Activated CD4-positive, alpha-beta T cell treated with anti-CD3 and anti-CD28 coated beads, Interleukin-10, Interleukin-2, amounts not matched to agents 100 ng/mL and 50 ng/mL, durations not matched to agents 16 hours and 8 hours (primary cell): ENCODE measurements around the gene PCSK2.

Experiments used
- DNase-seq: peaks from one replicate; pipeline ENCODE4 v3.0.0-alpha.2; 2020

Gene PCSK2

DNA sequence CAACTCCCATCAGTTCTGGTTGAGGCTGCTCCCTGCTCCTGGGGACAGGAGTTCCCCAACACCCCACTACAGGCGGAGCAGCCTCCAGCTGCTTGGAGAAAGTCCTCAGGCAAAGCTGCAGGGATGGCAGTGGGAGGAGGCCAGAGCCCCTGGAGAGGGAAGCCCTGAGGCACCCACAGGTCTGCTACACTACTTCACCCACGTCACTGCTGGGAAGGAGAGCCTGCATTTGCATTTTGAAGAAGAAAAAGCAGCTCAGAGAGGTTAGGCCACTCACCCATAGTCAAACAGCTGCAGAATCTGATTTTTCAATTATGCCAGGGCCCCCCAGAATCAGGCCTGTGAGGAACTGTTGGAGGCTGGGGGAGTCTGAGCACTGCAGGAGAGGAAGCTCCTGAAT is 287.1 kb downstream of the PCSK2 start:
- no peak for DNase-seq

DNA sequence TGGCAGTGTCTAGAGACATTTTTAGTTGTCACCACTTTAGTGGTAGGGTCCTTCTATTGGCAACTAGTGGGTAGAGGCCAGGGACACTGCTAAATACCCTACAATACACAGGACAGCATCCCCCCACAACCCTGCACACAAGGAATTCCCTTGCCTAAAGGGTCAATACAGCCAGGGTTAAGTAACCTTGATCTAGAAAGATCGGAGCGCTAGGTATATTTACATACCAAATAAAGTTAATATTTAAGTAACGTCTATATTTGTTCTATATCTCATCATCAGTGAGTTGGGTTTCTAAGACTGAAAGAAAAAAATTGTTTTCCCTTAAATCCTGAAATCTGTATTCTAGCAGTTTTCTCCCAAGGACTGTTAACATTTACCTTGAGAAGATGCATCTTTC is 288.2 kb downstream of the PCSK2 start:
- no peak for DNase-seq

GRCh38 chr20:17518339-17519052 is 291.7 kb downstream of the PCSK2 start:
- DNase-seq: no peak

DNA sequence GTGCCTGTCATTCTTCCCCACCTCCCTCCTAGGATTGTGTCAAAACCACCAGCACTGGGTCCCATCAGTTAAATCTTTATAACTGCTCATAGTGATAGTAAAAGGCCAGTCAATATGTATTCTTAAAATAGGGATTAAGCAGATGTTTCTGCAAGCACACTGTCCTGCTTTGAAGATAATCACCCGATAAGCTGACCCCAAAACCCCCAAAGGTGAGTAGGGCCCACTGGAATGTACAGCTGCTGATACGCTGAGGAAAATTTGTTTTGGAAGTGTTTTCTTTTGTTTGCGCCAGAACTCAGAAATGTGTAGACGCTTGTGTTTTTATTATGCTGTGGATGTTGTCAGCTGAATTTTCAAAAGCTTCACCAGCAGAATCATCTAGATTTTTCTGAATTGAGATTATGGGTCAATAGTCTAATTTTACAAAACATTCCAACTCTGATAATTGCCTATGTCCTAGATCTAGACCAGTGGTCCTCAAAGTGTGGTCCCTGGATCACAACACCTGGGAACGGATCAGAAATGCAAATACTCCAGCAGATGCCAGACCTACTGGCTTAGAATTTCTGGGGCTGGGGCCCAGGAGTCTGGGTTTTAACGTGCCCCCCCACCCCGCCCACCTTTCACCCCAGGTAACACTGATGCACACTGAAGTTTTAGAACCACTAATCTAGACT is 292.9 kb downstream of the PCSK2 start:
- DNase-seq: no peak

GRCh38 chr20:17520583-17520982 is 293.7 kb downstream of the PCSK2 start:
- no peak for DNase-seq

DNA sequence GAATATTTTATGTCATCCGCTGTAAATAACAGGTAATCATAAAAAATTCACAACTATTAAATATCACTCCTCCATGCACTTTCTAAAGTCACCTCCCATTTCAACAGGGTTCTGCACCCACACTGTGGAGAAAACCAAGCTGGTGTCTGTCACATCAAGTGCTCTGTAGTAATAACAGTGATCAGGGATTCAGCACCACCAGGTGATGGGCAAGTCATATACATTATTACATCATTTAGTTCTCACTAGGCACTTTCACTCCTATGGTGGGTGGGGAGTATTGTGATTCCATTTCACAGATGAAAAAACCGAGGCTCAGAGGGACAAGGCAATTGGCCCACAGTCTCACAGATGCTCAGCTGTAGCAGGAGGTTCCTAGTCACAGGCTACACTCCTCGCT is 295.7 kb downstream of the PCSK2 start:
- DNase-seq: no peak

DNA sequence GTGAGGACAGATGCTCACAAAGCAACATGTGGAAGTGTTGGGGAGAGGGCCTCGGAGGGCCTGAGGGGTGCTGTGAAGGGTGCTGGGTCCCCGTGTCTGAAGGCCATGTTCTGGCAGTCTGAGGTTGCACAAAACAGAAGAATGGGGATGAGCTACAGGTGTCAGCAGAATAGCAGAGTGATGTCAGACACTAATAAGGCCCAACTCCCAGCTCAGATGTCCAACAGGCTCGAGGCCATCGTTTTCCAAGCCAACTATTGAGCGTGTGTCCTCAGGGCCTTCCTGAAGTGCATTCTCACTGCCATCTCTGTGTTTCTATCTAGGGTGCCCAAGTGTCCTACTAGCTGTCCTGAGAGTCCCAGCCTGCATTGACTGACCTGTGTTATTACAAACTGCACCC is 296.5 kb downstream of the PCSK2 start:
- no peak for DNase-seq

DNA sequence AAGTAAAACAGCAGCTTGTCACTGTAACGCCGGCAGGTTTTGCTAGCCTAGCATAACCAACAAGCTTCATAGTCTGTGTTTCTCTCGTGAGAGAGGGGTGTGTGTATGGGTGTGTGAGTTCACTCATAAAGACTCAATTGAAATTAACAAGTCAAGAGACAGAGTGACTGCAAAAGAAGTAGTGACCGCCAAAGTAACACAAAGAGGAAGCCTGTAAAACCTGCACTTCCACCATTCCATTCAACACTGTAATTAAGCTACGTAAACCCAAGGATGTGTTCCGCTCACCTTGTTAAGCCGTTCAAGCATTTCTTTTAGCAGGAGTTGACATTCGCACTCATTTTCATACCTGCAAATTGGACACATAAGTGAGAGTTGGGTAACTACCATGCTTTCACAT is 297.7 kb downstream of the PCSK2 start:
- DNase-seq: no peak

DNA sequence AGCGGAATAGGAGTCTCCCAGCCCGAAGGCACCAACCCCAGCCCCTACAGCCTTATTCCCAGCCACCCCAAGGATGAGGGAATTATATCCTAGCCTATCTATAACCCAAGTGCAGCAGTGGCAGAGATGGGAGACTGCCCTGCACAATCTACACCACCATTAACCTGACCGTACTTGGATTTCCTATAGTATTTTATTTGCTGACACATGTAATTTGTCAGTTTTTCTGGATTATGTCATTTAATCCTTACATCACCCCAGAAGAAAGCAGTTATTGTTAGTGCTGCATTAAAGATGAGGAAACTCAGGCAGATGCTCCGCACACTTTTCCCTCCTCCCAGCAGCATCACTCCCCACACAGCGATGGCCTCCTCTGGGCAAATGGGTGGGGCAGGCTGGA is 298.3 kb downstream of the PCSK2 start:
- no peak for DNase-seq

DNA sequence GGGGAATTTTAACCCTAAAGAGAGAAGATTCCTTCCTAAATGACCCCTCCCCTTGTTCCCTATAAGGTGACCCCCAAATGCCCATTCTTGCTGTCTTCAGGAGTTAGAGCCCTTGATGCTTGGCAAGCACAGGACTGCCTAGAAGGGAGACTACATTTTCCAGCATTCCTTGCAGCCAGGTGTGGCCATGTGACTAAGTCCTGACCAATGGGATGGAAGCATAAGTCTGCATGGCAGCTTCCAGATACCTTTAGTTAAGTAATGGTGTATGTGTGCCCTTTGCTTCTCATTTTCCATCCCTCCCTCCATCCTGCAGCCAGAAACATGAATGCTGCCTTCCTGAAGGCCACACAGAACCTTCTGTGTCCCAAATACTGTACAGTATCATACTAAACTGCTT is 298.8 kb downstream of the PCSK2 start:
- DNase-seq: peak; percentile 56

DNA sequence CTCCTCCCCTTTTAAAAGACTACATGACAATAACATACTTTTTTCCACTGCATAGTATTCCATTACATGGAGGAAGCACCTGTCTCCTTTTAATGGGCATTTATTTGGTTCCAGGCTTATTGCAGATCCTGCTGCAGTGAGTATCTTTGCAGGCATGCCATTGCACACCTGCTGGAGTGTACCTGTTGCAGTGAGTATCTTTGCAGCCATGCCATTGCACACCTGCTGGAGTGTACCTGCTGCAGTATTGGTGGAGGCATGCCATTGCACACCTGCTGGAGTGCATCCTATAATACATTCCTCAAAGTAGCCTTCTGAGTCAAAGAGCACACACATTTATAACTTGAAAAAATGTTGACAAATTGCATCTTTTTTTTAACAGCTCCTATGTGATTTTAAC is 302.7 kb downstream of the PCSK2 start:
- no peak for DNase-seq

GRCh38 chr20:17530153-17530552 is 303.3 kb downstream of the PCSK2 start:
- no peak for DNase-seq

DNA sequence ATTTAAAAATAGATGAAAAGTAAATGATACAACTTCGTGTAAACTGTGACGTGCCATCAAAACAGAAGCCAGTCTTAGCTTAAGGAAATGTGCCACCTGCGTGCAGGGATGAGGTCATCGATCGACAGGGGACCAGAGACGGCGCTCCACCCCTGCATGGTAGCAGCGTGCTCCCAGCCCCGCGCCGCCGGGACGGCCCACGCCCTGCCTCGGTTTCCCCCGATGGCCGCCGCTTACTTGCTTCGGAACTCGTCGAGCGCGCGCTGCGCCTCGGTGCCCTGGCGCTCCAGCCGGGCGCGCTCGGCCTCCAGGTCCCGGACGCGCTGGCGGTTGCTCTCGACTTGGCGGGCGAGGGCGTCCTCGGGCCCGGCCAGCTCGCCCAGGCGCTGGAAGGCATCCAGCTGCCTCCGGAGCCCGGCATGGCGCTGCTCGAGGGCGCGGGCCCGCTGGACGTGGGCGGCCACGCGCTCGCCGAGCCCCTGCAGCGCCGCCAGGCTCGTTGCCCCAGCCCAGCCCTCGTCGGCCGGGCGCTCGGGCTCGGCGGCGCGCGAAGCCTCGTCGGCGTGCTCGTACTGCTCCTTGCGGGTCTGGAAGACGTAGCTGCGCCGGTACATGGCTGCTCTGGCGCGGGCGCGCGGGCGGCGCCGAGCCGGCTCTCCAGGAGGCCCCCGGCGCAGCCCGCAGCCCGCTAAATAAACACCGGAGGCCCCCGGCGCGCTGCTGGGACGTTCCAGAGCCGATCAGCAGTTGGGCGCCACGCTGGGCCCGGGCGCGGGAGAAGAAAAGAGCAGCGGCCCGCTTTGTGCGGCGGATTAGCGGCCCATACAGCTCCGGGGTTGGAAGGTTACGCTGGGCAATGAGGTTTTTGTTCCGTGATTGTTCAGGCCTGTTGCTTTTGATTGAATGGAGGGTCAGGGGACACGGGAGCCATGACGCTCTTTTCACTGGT is 304.1 kb downstream of the PCSK2 start, which contains the start of gene BFSP1:
BFSP1 (minus strand) TSS at position 664 of the 949 bp plus-strand sequence; CDS start at position 614, 50 bp downstream.
- peak; percentile 73 for DNase-seq

GRCh38 chr20:17531665-17532025 is 304.8 kb downstream of the PCSK2 start:
- no peak for DNase-seq

DNA sequence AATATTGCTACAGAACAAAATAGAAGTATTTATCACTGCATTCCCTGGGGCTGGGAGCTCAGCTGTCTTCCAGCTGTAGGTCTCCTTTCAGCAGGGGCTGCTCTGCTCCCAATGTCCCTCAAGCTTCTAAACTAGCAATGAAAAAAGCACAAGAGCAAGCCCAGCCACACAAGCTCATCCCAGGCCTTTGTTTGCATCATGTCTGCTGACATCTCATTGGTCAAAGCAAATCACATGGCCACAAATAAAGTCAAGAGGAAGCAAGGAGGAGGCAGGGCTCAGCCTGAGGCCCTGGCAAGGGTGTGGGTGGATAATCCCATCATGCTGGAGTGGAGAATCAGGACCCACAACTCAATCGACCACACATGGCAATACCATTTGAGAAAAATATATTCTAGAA is 306.6 kb downstream of the PCSK2 start:
- DNase-seq: peak; percentile 62

DNA sequence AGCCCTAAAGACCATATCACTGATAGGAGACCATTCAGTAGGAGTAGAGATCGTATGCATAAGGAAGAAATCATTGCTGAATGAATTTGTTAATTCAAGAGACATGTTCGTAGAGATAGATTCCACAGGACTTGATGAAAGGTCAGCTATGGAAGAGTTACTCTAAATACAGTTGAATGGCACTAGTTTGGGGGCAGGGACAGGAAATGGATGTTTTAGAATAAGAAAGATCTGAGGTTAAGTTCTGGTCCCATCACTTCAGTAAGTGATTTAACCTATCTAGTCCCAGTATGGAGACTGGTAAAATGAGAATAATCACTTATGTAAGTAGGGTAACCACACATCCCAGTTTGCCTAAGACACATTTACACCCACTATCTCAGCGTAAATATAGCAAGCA is 307.2 kb downstream of the PCSK2 start:
- DNase-seq: no peak
